Bronchial epithelial cell (primary cell): ENCODE data around the gene MIOX. TPM values are rescaled to one million over a fixed set of nuclear protein-coding genes. Genes with fewer than 3 reads are reported as not detected.

ENCODE experiments used
- DNase-seq: peaks from one replicate; pipeline ENCODE4 v3.0.0-alpha.2; 2010; ENCODE audit warnings: low read depth
- FAIRE-seq: peaks from 2 replicates; lab custom pipeline; 2011; peaks lifted over from hg19 to GRCh38; lab: Jason Lieb, UNC
- H3K27me3 ChIP-seq: 2 replicates; pipeline ENCODE4 v1.5.1; 2011; ENCODE audit warnings: low read length; ENCODE audit not compliant: control insufficient read depth, insufficient read depth
- H3K36me3 ChIP-seq: 2 replicates; pipeline ENCODE4 v1.5.1; 2011; ENCODE audit warnings: low read length; ENCODE audit not compliant: control insufficient read depth, insufficient read depth
- H3K4me3 ChIP-seq: 2 replicates; pipeline ENCODE4 v1.5.1; 2011; ENCODE audit warnings: mild to moderate bottlenecking, low read depth, low read length, control low read depth
- total RNA-seq: library from RNA; depleted of rRNA; stranded (reverse); fragments of >200 nt; gene quantifications from 2 replicates; pipeline ENCODE4 v1.2.1, GENCODE V29; 2014
- TF ChIP-seq, protein P1 (sequence below): IDR thresholded peaks from 2 replicates; pipeline ENCODE4 v1.5.1; 2011; ENCODE audit warnings: mild to moderate bottlenecking, moderate library complexity, low read length, control low read depth, inconsistent platforms; ENCODE audit not compliant: insufficient read depth, severe bottlenecking

The MIOX gene
- total RNA-seq, 1 donor from 2014 or later = not detected

DNA sequence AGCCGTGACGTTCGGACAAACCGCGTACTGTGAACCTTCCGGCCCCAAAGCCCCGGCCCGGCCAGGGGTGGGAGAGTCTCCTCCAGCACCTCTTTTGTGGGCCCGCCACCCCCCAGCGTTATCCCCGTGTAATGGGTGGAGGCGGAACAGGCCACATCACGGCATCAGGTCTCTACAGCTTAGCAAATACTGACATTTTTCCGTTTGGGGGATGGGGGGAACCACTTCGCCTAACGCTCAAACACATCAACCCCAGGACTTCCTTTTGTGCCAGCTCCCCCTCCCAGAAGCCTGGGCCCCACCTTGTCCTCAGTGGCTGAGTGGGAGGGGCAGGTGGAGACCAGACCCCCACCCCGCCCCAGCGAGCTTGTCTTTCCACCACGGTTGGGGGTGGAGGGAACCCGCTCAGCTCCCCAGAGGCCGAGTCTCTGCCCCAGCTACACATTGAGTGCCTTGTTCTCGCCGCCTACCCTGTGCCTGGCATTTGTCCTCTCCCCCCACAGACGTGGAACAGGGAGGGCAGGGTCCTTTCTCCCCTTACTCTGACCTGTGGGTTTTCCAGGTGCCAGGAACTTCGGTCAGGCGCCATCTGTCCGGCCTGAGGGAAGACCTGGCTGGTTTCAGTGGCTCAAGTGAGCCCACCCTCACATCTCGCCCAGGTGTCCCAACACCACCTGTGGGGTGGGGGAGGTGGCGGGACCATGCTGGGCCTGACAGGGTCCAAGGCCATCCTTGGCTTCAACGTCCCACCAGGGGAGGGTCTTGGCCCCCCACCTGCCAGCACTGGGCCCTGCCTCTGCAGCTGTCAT is 41.4 kb upstream of the MIOX start:
- Histone ChIP-seq H3K27me3 (no peaks in the 10 kb centered on the region), H3K36me3 (peaks cover 19% of the 10 kb centered on the region), H3K4me3 (no peak overlapping the region)
- FAIRE-seq (no peak), DNase-seq (no peak)
- TF ChIP-seq, protein P1, sequence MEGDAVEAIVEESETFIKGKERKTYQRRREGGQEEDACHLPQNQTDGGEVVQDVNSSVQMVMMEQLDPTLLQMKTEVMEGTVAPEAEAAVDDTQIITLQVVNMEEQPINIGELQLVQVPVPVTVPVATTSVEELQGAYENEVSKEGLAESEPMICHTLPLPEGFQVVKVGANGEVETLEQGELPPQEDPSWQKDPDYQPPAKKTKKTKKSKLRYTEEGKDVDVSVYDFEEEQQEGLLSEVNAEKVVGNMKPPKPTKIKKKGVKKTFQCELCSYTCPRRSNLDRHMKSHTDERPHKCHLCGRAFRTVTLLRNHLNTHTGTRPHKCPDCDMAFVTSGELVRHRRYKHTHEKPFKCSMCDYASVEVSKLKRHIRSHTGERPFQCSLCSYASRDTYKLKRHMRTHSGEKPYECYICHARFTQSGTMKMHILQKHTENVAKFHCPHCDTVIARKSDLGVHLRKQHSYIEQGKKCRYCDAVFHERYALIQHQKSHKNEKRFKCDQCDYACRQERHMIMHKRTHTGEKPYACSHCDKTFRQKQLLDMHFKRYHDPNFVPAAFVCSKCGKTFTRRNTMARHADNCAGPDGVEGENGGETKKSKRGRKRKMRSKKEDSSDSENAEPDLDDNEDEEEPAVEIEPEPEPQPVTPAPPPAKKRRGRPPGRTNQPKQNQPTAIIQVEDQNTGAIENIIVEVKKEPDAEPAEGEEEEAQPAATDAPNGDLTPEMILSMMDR = no peak

DNA sequence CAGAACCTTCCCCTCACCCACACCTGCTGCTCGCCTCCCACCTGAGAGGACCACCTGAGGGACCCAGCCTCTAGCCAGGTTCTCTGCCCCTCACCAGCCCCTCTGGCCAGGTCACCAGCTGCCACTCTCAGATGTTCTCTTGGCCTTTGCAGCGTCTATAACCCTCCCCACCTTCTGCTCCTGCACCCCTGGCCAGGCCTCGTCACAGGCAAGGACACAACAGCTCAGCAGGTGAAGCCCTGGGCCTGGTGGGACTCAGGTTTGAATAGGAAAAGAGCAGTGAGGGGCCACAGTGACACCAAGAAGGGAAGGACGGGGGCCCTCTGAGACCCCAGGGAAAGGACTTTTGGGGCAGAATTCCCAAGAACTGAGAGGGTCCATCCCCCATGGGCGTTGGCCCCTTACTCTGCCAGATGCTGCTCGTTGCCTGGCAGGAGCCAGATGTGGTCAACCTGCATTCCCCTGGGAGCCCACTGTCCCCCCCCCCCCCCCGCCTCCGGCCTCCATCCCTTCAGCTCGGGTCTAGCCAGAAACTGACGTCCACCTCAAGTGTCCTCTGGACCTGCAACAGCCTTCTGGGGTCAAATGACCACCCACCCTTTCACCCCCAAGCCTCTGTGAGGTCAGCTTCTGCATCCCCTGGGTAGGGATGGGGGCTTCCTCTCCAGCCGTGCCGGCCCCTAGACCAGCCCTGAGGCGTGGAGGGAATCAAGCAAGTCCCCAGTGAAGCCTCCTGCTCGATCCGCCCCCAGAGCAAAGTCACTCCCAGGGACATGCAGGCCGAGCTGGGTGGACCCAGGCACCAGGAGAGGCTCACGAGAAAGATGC is 40.6 kb upstream of the MIOX start:
- TF ChIP-seq, protein P1 = no peak
- DNase-seq (no peak), FAIRE-seq (no peak)
- Histone ChIP-seq H3K27me3 (no peaks in the 10 kb centered on the region), H3K36me3 (peaks cover 15% of the 10 kb centered on the region), H3K4me3 (no peak overlapping the region)

DNA sequence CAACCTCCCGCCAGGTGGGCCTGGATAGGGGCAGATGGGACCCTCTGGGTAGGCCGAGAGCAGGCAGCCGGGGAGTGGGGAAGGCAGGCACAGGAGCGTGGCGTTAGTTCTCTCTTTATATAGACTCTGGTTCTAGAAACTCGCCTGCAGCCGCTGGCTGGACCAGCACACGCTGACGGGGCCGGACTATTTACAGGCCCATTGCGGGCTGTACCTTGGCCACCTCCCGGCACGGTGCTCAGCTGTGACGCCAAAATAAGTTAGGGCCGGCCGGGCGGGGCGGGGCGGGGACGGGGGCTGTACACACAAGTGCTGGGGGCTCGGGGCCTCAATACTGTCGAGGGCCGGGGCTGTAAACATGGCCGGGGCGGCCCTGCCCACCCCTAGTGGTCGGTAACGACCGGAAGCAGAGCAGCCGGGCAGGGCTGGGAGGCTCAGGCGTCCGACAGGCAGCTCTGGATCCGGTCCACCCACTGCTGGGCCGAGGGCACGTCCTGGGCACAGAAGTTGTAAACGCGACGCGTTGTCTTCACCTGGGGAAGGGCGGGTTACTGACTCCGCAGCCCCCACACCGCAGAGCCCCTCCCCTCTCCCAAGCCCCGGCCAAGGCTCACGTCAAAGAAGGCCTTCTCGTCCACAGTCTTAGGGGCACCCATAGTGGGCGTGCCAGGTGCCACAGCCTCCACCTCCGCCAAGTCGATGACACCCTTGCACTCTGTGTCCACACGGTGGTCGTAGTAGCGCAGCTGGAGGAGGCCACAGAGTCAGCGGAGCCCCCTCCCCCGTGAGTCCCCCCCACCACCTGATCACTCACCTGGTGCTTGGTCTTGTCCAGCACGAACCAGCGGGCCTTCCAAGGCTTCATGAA is 39.7 kb upstream of the MIOX start:
- Histone ChIP-seq H3K4me3 (no peak overlapping the region), H3K27me3 (no peaks in the 10 kb centered on the region), H3K36me3 (peaks cover 13% of the 10 kb centered on the region)
- no peak for DNase-seq
- FAIRE-seq = no peak
- TF ChIP-seq, protein P1 = no peak

DNA sequence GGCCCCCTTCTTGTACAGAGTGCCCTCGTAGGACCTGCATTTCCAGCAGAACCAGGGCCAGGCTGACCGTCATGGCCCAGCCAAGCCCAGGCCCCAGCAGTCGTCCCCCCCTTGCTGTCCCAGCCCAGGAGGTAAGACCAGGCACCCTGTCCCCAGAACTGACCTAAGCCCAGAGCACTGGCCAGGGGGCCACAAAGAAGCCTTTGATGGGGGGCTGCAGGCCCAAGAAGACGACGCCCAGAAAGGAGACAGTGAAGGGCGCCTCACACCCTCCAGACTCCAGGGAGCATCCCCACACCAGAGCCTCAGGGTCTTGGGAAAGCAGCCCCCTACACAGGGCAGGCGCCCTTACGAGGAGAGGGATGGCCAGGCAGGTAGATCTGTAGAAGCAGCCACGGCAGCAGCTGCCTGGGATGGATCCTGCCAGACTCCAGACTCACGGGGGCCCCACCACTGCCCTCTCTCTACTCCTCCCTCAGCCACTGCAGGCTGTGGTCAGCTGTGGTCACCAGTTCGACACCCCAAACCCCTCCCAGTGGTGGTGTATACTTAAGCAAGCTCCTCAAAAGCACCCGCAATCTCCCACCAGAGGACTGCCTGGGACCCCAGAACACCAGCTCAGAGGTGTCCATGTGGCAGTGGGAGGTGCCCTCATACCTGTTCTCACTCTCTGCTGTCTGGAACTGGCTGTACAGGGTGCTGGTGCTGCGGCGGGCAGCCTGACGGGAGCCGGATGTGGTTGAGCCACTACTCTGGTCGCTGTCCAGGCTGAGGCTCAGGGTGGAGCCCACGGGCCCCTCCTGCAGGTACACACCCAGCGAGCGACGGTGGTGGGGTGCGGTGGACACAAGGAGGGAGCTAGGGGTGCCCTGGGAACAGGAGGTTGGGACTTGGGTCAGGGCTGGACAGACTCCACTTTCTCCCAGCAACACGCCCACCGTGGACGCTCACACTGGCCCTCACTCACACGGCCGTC is 38.8 kb upstream of the MIOX start:
- TF ChIP-seq, protein P1 = no peak
- DNase-seq (no peak), FAIRE-seq (no peak)
- Histone ChIP-seq H3K36me3 (peaks cover 13% of the 10 kb centered on the region), H3K4me3 (no peak overlapping the region), H3K27me3 (no peaks in the 10 kb centered on the region)

DNA sequence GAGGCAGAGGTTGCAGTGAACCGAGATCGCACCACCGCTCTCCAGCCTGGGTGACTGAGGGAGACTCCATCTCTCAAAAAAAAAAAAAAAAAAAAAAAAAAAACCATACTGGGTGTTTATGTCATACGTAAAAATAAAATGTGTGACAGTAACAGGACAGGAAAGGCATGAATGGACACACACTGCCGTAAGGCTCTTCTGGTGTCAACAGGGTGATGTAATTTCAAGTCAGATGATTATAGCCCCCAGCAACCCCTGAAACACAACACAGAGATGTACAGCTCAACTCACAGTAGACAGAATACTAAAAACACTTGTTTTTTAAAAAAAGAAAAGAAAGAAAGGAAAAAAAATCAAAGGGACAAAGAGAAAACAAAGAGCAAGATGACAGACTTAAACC is 34.0 kb upstream of the MIOX start:
- TF ChIP-seq, protein P1 = no peak
- FAIRE-seq (no peak), DNase-seq (no peak)
- Histone ChIP-seq H3K27me3 (no peaks in the 10 kb centered on the region), H3K36me3 (peaks cover 44% of the 10 kb centered on the region), H3K4me3 (no peak overlapping the region)
